ELF-1 (cell line): ENCODE measurements around the gene ZNF513.
"Not testable (repeated sequence)": the region's sequence is repeated elsewhere in the genome, so short reads cannot be mapped to it uniquely, and the experiment has no call there.

Experiments used
- DNase-seq: peaks from one replicate; pipeline ENCODE4 v3.0.0-alpha.2; 2016; ENCODE audit warnings: low read depth, low spot score

Gene ZNF513, protein sequence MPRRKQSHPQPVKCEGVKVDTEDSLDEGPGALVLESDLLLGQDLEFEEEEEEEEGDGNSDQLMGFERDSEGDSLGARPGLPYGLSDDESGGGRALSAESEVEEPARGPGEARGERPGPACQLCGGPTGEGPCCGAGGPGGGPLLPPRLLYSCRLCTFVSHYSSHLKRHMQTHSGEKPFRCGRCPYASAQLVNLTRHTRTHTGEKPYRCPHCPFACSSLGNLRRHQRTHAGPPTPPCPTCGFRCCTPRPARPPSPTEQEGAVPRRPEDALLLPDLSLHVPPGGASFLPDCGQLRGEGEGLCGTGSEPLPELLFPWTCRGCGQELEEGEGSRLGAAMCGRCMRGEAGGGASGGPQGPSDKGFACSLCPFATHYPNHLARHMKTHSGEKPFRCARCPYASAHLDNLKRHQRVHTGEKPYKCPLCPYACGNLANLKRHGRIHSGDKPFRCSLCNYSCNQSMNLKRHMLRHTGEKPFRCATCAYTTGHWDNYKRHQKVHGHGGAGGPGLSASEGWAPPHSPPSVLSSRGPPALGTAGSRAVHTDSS

DNA sequence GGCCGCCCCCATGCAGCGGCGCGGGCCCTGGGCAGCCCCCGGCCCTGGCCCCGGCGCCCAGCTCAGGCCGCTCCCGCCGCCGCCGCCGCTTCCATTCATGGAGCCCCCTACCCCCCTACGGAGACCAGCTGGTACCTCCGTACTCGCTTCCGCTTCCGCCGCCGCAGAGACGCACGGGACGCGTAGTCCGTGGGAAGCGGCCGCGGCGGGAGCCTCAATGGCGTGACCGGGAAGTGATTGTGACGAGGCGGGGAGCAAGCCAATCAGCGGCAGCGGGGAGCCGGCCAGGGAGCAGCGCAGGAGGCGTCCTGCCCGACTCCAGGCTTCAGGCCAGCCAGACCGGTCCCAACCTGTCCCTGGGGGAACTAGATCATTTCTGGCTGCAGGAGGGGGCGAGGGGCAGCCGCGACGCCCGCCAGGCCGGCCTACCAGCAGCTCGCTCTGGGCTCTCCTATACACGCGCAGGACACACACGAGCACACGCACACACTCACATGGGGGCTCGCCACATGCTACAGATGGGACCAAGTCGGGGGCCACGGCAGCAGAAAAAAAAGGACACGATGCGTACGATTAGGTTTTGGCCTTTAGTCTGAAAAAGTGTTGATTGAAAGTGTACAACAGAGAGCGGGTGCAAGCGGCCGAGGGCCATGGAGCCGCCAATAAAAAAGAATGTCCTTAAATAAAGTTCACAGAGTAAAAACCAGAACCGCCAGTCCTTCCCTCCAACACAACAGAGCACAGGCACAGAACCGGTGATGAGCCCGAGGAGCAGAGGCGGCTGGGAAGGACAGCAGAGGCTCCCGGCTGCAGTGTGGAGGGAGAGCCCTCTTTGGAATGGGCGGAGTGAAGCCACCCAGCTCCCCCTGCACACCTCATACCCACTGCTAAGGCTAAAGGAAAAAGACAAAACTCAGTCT lies at the start of gene ZNF513:
TSS of gene ZNF513 (minus strand) at position 109 of the 920 bp plus-strand sequence. CDS start 208 bp downstream, outside the sequence.
- DNase-seq, result peak; percentile 99

- DNase-seq, result peak; percentile 91
Observed at GRCh38 chr2:27428978-27429541, 48.5 kb upstream of the ZNF513 start.

DNA sequence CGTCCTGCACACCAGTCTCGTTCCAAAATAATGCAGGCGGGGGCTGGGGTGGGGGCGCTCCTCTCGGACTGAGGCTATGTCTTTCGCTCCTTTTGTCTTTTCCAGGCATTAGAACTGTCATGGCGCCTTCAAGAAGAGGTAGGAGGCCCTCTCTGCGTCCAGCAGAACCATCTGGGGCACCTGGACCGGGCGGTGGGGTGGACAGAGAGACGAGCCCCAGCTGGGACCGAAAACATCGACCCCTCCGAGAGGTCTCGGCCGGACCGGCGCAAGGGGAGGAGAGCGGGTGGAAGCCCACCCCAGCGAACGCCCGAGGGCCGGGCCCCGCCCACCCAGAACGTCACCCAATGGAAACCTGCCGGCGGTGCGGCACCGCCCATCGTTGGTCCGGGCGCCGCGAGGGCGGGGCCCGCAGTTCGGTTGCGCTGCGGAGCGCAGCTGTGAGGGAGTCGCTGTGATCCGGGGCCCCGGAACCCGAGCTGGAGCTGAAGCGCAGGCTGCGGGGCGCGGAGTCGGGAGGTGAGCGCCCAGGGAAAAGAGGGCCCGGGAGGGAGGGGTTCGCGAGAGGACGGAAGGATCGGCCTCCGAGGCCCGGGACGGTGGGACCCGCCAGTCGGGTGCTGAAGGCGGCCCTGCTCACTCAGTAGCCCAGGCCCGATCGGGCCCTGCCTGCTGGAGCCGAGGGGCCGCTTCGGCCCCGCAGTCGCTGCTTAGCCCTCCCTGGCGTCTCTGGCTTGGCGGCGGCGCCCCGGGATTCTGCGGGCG lies 47.9 kb upstream of the ZNF513 start, which contains the start of gene NRBP1:
TSS of gene NRBP1 (plus strand) at position 419 of the 765 bp plus-strand sequence. CDS start 4,643 bp downstream, outside the sequence.
- peak; percentile 97 for DNase-seq

DNA sequence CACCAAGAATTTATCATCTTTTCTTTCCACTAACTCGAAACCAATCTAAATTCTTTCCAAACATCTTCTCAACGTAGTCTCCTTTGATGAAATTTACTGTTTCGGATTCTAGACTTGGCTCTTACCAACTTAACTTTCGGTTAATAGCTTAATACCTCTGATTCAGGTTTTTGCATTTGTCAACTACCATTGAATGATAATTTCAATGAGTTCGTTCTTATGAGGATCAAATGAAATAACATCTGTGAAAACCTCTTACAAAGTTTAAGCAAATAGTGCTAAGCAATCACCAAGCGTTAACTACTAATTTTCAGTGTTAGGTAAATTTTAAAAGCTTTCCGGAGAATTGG lies 47.3 kb upstream of the ZNF513 start:
- no peak for DNase-seq

- not testable (repeated sequence) for DNase-seq
Observed at GRCh38 chr2:27425039-27425438, 44.5 kb upstream of the ZNF513 start.

GRCh38 chr2:27422958-27423357 lies 42.4 kb upstream of the ZNF513 start:
- DNase-seq, result no peak

- no peak for DNase-seq
Observed at GRCh38 chr2:27421660-27422250, 41.2 kb upstream of the ZNF513 start.

DNA sequence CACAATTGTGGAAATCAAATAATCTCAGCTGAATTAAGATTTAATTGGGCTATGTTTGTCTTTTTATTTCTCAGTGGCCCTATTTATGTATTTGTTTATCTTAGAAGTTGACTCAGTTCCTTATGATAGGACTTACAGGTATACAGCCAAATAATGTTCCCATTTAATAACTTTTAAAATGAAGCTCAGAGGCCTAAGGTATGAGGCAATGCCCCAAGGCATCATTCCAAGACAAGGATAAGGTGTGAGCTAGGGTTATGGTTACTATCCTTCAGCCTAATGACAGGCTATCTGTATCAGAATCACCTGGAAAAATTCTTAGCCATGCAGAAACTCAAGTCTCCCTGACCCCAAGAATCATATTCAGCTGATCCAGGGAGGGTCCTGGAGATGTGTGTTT lies 40.5 kb upstream of the ZNF513 start:
- DNase-seq, result no peak

- DNase-seq, result no peak
Observed at GRCh38 chr2:27416151-27416550, 35.6 kb upstream of the ZNF513 start.

- DNase-seq, result no peak
Observed at GRCh38 chr2:27412419-27413152, 32.1 kb upstream of the ZNF513 start.

GRCh38 chr2:27409321-27410073 lies 29.0 kb upstream of the ZNF513 start, which contains the start of gene PPM1G:
Gene PPM1G (minus strand): TSS chr2:27409591. CDS start chr2:27409422, 169 bp downstream.
- peak; percentile 98 for DNase-seq

GRCh38 chr2:27408601-27409320 lies 28.2 kb upstream of the ZNF513 start:
- peak; percentile 12 for DNase-seq

DNA sequence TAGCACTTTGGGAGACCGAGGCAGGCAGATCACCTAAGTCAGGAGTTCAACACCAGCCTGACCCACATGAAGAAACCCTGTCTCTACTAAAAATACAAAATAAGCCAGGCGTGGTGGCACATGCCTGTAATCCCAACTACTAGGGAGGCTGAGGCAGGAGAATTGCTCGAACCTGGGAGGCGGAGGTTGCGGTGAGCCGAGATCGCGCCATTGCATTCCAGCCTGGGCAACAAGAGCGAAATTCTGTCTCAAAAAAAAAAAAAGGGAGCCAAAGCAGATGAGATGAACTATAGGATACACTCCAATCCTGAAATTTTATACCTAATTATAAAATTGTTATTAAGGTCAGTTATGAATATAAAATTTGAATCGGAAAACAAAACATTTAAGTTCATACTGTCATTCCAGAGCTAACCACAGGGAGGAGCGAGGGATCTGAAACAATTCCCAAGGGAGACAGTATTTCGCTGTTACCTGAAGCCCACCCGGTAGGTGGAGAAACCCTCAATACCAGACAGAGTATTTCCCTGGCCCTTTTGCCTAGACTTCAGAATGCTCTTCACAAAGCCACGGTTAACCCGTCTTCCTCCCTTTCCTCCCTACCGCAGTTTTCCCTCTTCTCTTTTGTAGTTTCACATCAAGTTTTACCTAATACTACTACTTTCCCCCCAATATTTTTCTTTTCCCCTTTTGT lies 27.4 kb upstream of the ZNF513 start:
- DNase-seq, result peak; percentile 65

DNA sequence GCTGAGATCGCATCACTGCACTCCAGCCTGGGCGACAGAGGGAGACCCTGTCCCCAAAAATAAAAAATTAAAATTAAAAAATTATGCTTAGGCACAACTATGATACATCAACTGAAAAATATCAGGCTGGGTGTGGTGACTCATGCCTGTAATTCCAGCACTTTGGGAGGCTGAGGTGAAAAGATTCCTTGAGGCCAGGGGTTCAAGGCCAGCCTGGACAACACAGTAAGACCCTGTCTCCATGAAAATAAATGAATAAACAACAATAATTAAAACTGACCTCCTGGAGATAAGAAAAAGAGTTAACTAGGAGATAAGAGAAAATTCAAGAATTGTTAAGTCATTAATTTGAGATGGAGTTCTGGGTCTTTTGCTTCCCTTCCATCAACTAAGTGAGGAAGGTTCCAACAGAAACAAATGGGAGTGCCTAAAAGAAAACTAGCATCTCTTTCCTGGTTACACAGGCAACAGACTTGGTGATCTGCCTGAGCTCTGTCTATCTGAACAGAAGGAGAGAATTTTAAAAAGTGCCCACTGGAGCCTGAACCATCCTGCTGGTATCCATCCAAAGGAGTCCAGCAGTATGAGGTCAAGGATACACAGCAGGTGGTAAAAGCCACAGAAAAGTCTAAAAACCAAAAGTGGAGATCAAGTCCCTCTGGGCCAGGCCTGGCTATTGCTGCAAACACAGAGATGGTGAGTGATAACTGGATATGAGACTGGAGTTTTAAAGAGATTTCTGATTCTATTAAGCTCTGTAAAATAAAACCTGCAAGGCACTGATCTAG lies 20.0 kb upstream of the ZNF513 start:
- DNase-seq, result no peak

DNA sequence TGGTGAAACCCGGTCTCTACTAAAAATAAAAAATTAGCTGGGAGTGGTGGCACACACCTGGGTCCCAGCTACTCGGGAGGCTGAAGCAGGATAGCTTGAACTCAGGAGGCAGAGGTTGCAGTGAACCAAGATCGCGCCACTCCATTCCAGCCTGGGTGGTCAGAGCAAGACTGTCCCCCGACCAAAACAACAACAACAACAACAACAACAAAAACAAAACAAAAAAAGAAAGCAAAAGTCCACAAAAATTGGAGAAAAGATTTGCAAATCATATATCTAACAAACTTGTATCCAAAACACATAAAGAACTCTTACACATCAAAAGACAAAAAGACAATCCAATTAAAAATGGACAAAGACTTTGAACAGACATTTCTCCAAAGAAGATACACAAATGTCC lies 18.4 kb upstream of the ZNF513 start:
- DNase-seq, result no peak

GRCh38 chr2:27393225-27393624 lies 12.7 kb upstream of the ZNF513 start:
- DNase-seq, result no peak
